22Rv1 (cell line): ENCODE results near the gene CDIP1.

Experiments
- CTCF ChIP-seq: fragments of 450-650 bp; IDR thresholded peaks from 2 replicates; pipeline ENCODE4 v1.5.1; 2017; ENCODE audit warnings: mild to moderate bottlenecking
- ZFX ChIP-seq: fragments of 450-650 bp; IDR thresholded peaks from 2 replicates; pipeline ENCODE4 v1.6.1; 2017; ENCODE audit warnings: antibody characterized with exemption, borderline replicate concordance

- TF ChIP-seq CTCF (no peak), ZFX (no peak)
These were observed 30.8 kb downstream of the CDIP1 start for GRCh38 chr16:4507588-4508345.
